ENCODE measurements around the gene BMF. TPM values are rescaled to one million over a fixed set of nuclear protein-coding genes. Genes with fewer than 3 reads are reported as not detected.

BMF gene
- total RNA-seq, 1 experiment from 2014 or later, result 13.2 TPM

DNA sequence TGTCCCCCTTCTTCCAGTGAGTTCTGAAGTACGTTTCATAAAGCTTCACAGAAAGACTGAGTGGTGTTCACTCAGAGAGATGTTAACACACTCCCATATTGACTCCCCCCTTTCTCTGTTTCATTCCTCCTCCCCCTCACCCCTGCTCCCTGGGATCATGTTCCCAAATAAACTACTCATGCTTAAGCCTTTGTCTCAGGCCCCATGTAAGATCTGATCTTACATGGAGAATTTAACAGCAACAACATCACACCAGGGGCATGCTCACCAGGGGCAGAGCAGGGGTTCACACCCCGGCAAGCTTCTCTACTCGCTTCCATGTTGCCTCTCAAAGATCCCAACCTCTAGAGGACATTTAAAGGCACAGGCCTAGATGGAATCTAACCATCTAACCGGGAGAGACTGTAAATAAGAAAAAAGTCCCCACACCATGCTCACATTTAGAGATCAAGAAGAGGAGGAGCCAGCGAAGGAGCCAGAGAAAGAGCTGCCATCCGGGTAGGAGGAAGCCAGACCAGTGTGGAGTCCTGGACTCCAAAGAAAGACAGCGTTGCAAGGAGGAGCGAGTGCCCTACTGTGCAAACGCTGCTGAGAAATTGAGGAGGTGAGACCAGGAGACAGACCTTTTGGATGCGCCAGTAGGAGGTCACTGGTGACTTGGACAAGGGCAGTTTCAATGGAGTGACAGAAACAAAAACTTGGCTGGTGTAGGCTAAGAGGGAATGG is 48.3 kb downstream of the BMF start:
- no peak overlapping the region for H2AFZ ChIP-seq (ENCODE audit: low read length)
- H3T11ph ChIP-seq (ENCODE audit: low read length), result no peak overlapping the region
- H4K91ac ChIP-seq (ENCODE audit: insufficient read length, low read depth, low read length), result no peak overlapping the region
- H2AK5ac ChIP-seq (ENCODE audit: insufficient read length, low read length), result no peak overlapping the region
- Mint-ChIP-seq H3K27ac (peak overlapping the region in 1 of 3 experiments; percentile 66; a peak in 2 of 7 replicates), H3K27me3 (ENCODE audit: low read depth) (no peaks in the 10 kb centered on the region; the same call in 1 of the 2 replicates), H3K9me3 (no peaks in the 10 kb centered on the region), H3K4me1 (peaks cover 17 to 23% of the 10 kb centered on the region in 2 experiments), H3K4me3 (no peak overlapping the region), H3K36me3 (ENCODE audit: insufficient read depth in 1 of 3, low read depth in 3 of 3) (no peaks in the 10 kb centered on the region)
- no peak overlapping the region for H3K14ac ChIP-seq (ENCODE audit: insufficient read depth, low read length)
- H3K9me3 ChIP-seq (ENCODE audit: control insufficient read depth, low read depth, low read length), result no peaks in the 10 kb centered on the region
- no peaks in the 10 kb centered on the region for H4K20me1 ChIP-seq (ENCODE audit: control insufficient read depth, insufficient read depth, insufficient read length)
- DNase-seq, result no peak
- H4K8ac ChIP-seq (replicated peaks; ENCODE audit: insufficient read length, low read depth, low read length), result no peak overlapping the region
- H2BK20ac ChIP-seq (ENCODE audit: low read depth, low read length, poor library complexity, severe bottlenecking), result no peak overlapping the region
- no peaks in the 10 kb centered on the region for H3K23me2 ChIP-seq (ENCODE audit: insufficient read length, low read depth, low read length, poor library complexity, severe bottlenecking)
- no peak overlapping the region for H3K4me2 ChIP-seq (ENCODE audit: insufficient read depth, insufficient read length, low read length)
- H3K27ac ChIP-seq (ENCODE audit: insufficient read length, low read depth, low read length), result no peak overlapping the region
- H3K56ac ChIP-seq (ENCODE audit: insufficient read length, low read depth, low read length), result no peak overlapping the region
- peaks cover 9% of the 10 kb centered on the region; the same call in 1 of the 2 replicates for H3K4me1 ChIP-seq (ENCODE audit: insufficient read depth, low read length)
- H3K18ac ChIP-seq (ENCODE audit: insufficient read length, low read depth, low read length), result no peak overlapping the region
- H2BK12ac ChIP-seq (ENCODE audit: insufficient read length, low read depth, low read length), result no peak overlapping the region
- no peak overlapping the region for H3K4ac ChIP-seq (ENCODE audit: low read depth, low read length)
- H3K23ac ChIP-seq (ENCODE audit: insufficient read length, low read depth, low read length), result no peak overlapping the region
- no peak overlapping the region for H2BK15ac ChIP-seq (ENCODE audit: low read depth, low read length)
- H3K27me3 ChIP-seq (ENCODE audit: insufficient read depth, low read length), result no peaks in the 10 kb centered on the region
- H3K9ac ChIP-seq (ENCODE audit: extremely low read depth, insufficient read length, low read length), result no peak overlapping the region
- TF ChIP-seq, protein P1, sequence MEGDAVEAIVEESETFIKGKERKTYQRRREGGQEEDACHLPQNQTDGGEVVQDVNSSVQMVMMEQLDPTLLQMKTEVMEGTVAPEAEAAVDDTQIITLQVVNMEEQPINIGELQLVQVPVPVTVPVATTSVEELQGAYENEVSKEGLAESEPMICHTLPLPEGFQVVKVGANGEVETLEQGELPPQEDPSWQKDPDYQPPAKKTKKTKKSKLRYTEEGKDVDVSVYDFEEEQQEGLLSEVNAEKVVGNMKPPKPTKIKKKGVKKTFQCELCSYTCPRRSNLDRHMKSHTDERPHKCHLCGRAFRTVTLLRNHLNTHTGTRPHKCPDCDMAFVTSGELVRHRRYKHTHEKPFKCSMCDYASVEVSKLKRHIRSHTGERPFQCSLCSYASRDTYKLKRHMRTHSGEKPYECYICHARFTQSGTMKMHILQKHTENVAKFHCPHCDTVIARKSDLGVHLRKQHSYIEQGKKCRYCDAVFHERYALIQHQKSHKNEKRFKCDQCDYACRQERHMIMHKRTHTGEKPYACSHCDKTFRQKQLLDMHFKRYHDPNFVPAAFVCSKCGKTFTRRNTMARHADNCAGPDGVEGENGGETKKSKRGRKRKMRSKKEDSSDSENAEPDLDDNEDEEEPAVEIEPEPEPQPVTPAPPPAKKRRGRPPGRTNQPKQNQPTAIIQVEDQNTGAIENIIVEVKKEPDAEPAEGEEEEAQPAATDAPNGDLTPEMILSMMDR (conservative IDR thresholded peaks at IDR 0.05), result no peak
- H3K79me1 ChIP-seq (ENCODE audit: insufficient read depth, low read depth, low read length, poor library complexity, severe bottlenecking), result no peaks in the 10 kb centered on the region
- no peak overlapping the region for H4K5ac ChIP-seq (ENCODE audit: insufficient read length, low read depth, low read length)
- H2BK5ac ChIP-seq (ENCODE audit: insufficient read length, low read length), result no peak overlapping the region
- no CpG with 5 or more reads among the region's 10 CpGs for WGBS (ENCODE audit: extremely low coverage, insufficient read length, low lambda C conversion rate)
- no peak overlapping the region for H2BK120ac ChIP-seq (ENCODE audit: low read depth, low read length, poor library complexity, severe bottlenecking)
- no peaks in the 10 kb centered on the region for H3K79me2 ChIP-seq (ENCODE audit: insufficient read depth, low read length)

Measured in H9 (cell line).